Measurements from ENCODE around the gene ATAD3A. TPM values are rescaled to one million over a fixed set of nuclear protein-coding genes. Genes with fewer than 3 reads are reported as not detected.

ATAD3A gene
- total RNA-seq, 2 experiments from 2014 or later: 61.7 to 65.1 TPM

- Mint-ChIP-seq H3K9me3 (no peaks in the 10 kb centered on the region), H3K27me3 (no peaks in the 10 kb centered on the region), H3K4me3 (no peak overlapping the region), H3K36me3 (ENCODE audit: low read depth) (peaks cover 5% of the 10 kb centered on the region), H3K4me1 (ENCODE audit: low read depth) (no peaks in the 10 kb centered on the region), H3K27ac (no peak overlapping the region)
- ATAC-seq: no peak
- ChIA-PET CTCF (no interaction called here), POLR2A (interaction anchor here (1.8 kb wide), 1 partner anchor 16 kb away, joined by 9 read pairs; no protein-coding TSS in a partner anchor)
- no peak for DNase-seq
- no peak for TF ChIP-seq CTCF (IDR thresholded peaks at IDR 0.05)
- intact Hi-C loops (cut with micrococcal nuclease): no loop called here
Measured at GRCh38 chr1:1547011-1547410, 35.0 kb downstream of the ATAD3A start.

- Mint-ChIP-seq H3K27ac (no peak overlapping the region), H3K4me3 (no peak overlapping the region), H3K9me3 (no peaks in the 10 kb centered on the region), H3K27me3 (no peaks in the 10 kb centered on the region), H3K4me1 (ENCODE audit: low read depth) (no peaks in the 10 kb centered on the region), H3K36me3 (ENCODE audit: low read depth) (peaks cover 5% of the 10 kb centered on the region)
- ChIA-PET POLR2A (interaction anchor here (1.8 kb wide), 1 partner anchor 16 kb away, joined by 9 read pairs; no protein-coding TSS in a partner anchor), CTCF (no interaction called here)
- DNase-seq (no peak), ATAC-seq (no peak)
- TF ChIP-seq CTCF (IDR thresholded peaks at IDR 0.05): no peak
- intact Hi-C loops (cut with micrococcal nuclease): no loop called here
Measured at GRCh38 chr1:1547476-1547875, 35.5 kb downstream of the ATAD3A start.

GRCh38 chr1:1548591-1548990 lies 36.6 kb downstream of the ATAD3A start:
- POLR2A ChIA-PET: interaction anchor here (1.0 to 1.7 kb wide), 2 partner anchors 16 to 22 kb away, joined by 3 to 5 read pairs; no protein-coding TSS in a partner anchor
- H3K4me3 Mint-ChIP-seq: no peak overlapping the region
- no peaks in the 10 kb centered on the region for H3K36me3 Mint-ChIP-seq (ENCODE audit: low read depth)
- H3K27me3 Mint-ChIP-seq: no peaks in the 10 kb centered on the region
- CTCF ChIA-PET: no interaction called here
- H3K27ac Mint-ChIP-seq: no peak overlapping the region
- H3K9me3 Mint-ChIP-seq: no peaks in the 10 kb centered on the region
- no peak for DNase-seq
- no peaks in the 10 kb centered on the region for H3K4me1 Mint-ChIP-seq (ENCODE audit: low read depth)
- intact Hi-C loops (cut with micrococcal nuclease): no loop called here
- no peak for ATAC-seq
- no peak for TF ChIP-seq CTCF (IDR thresholded peaks at IDR 0.05)

- no peak overlapping the region for H3K4me3 Mint-ChIP-seq
- intact Hi-C loops (cut with micrococcal nuclease): no loop called here
- H3K27ac Mint-ChIP-seq: no peak overlapping the region
- TF ChIP-seq CTCF (IDR thresholded peaks at IDR 0.05): no peak
- CTCF ChIA-PET: no interaction called here
- no peaks in the 10 kb centered on the region for H3K9me3 Mint-ChIP-seq
- ATAC-seq: no peak
- POLR2A ChIA-PET: no interaction called here
- H3K27me3 Mint-ChIP-seq: no peaks in the 10 kb centered on the region
- no peak for DNase-seq
- peaks cover 3% of the 10 kb centered on the region for H3K4me1 Mint-ChIP-seq (ENCODE audit: low read depth)
- no peaks in the 10 kb centered on the region for H3K36me3 Mint-ChIP-seq (ENCODE audit: low read depth)
Measured at GRCh38 chr1:1550087-1550486, 38.1 kb downstream of the ATAD3A start.

GRCh38 chr1:1550591-1551432 lies 38.9 kb downstream of the ATAD3A start:
- Mint-ChIP-seq H3K9me3 (no peaks in the 10 kb centered on the region), H3K36me3 (ENCODE audit: low read depth) (no peaks in the 10 kb centered on the region), H3K4me1 (ENCODE audit: low read depth) (peaks cover 3% of the 10 kb centered on the region), H3K27ac (no peak overlapping the region), H3K4me3 (no peak overlapping the region), H3K27me3 (no peaks in the 10 kb centered on the region)
- ATAC-seq (peak; percentile 56), DNase-seq (no peak)
- peak; percentile 23 for TF ChIP-seq CTCF (IDR thresholded peaks at IDR 0.05)
- ChIA-PET POLR2A (interaction anchor here (0.5 to 1.3 kb wide), 2 partner anchors 11 to 149 kb away, joined by 3 to 4 read pairs; no protein-coding TSS in a partner anchor), CTCF (no interaction called here)
- intact Hi-C loops (cut with micrococcal nuclease): no loop called here
